ENCODE measurements around the gene OR2AJ1.

Gene OR2AJ1, protein sequence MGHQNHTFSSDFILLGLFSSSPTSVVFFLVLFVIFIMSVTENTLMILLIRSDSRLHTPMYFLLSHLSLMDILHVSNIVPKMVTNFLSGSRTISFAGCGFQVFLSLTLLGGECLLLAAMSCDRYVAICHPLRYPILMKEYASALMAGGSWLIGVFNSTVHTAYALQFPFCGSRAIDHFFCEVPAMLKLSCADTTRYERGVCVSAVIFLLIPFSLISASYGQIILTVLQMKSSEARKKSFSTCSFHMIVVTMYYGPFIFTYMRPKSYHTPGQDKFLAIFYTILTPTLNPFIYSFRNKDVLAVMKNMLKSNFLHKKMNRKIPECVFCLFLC

GRCh38 chr1:247924868-247925267, at the start of gene OR2AJ1:
Gene OR2AJ1 (plus strand): TSS chr1:247924889. CDS start chr1:247933769, 8,880 bp downstream.
- no peak for DNase-seq (ENCODE audit: low read depth in 3 of 3)

GRCh38 chr1:247883346-247883745, 41.3 kb upstream of the OR2AJ1 start:
- DNase-seq (ENCODE audit: low read depth in 3 of 3), result no peak

DNA sequence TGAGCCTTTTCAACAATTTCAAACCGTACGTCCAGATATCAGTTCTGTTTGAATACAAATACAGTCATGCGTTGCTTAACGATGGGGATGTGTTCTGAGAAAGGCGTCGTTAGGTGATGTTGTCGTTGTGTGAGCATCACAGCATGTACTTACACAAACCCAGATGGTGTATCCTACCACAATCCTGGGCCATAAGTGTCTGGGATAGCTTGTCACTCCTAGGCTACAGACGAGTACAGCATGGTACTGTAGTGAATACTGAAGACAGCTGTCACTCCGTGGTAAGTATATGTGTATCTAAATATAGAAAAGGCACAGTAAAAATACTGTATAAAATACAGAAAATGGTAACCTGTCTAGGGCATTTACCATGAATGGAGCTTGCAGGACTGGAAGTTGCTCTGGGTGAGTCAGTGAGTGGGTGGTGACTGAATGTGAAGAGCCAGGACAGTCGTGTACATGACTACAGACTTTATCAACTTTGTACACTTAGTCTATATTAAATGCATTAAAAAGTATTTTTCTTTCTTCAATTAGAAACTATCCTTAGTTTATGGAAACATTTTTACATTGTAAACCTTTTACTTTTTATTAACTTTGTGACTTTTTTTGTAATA, 39.8 kb upstream of the OR2AJ1 start:
- DNase-seq (ENCODE audit: low read depth in 3 of 3), result no peak

GRCh38 chr1:247895163-247895637, 29.5 kb upstream of the OR2AJ1 start, which contains the start of gene OR2W3:
Gene OR2W3 (plus strand): TSS chr1:247895587. CDS start chr1:247895587, 0 bp downstream.
- no peak for DNase-seq (ENCODE audit: low read depth in 3 of 3)

GRCh38 chr1:247895976-247896375, 28.7 kb upstream of the OR2AJ1 start:
- DNase-seq (ENCODE audit: low read depth in 3 of 3), result no peak

- no peak for DNase-seq (ENCODE audit: low read depth in 3 of 3)
These were observed 20.6 kb upstream of the OR2AJ1 start for GRCh38 chr1:247904122-247904521.

- no peak for DNase-seq (ENCODE audit: low read depth in 3 of 3)
These were observed 19.5 kb upstream of the OR2AJ1 start for GRCh38 chr1:247905181-247905580.

DNA sequence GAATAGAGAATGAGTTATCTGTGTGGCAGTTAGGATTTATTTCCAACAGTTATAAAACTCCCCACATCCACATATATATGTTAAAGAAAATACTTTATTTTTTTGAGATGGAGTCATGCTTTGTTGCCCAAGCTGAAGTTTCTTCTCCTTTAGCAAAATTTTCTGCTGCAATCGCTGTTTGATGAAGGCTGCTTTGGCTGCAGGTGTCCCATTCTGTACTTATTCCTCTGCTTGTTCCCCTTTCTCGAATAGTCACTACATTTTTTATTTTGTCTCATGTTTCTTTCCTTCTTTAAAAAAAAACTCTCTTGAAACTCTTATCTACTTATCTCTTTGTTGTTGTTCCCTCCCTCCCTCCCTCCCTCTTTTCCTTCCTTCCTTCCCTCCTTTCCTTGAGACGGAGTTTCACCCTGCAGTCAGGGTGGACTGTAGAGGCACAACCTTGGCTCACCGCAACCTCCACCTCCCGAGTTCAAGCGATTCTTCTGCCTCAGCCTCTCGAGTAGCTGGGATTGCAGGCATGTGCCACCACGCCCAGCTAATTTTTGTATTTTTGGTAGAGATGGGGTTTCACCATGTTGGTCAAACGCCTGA, 18.7 kb upstream of the OR2AJ1 start:
- no peak for DNase-seq (ENCODE audit: low read depth in 3 of 3)

DNA sequence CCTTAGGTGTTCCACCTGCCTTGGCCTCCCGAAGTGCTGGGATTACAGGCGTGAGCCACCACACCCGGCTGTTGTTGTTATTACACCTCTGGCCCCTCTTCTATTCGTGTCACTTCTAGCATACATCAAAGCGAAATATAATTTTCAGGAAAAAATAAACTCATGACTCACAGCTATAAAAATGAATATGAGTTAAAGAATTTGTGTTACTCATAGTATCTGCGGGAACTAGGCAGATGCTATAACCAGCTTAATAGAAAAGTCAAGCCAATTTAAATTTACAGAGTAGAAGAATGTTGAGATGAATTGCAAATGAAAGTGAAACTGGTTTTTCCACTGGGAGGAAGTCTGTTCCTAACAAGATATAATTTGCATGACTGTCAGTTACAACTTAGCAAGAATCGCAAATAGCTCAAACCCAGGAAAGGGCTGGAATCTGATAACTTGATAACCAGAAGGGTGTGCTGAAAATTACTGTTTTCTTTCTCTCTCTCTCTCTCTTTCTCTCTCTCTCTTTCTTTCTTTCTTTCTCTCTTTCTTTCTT, 18.1 kb upstream of the OR2AJ1 start:
- no peak for DNase-seq (ENCODE audit: low read depth in 3 of 3)

DNA sequence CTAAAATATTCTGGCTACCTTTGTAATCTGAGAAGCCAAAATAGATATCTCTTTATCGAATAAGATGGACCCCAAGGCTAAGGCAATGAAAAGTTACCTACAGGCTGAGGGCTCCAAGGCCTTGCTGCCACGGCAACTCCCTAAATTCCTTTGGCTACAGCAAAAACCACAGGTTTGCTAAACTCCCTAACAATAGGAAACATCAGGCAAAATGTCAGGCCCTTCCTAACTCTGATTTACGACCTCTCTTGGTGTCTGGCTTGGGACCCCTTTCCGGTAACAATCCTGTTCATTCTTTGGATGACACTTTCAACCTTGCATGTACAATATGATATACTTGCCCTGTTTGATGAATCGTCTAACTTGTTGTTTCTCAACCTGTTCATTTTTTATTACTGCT, 15.9 kb upstream of the OR2AJ1 start:
- no peak for DNase-seq (ENCODE audit: low read depth in 3 of 3)

DNA sequence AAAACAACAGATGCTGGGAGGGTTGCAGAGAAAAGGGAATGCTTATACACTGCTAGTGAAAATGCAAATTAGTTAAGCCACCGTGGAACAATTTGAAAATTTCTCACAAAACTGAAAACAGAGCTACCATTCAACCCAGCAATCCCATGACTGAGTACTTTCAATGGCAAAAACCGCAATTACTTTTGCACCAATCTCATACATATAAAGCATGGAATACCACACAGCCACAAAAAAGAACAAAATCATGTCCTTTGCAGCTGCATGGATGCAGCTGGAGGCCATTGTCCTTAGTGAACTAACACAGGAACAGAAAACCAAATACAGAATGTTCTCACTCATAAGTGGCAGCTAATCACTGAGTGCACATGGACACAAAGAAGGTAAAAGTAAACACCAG, 10.9 kb upstream of the OR2AJ1 start:
- no peak for DNase-seq (ENCODE audit: low read depth in 3 of 3)

DNA sequence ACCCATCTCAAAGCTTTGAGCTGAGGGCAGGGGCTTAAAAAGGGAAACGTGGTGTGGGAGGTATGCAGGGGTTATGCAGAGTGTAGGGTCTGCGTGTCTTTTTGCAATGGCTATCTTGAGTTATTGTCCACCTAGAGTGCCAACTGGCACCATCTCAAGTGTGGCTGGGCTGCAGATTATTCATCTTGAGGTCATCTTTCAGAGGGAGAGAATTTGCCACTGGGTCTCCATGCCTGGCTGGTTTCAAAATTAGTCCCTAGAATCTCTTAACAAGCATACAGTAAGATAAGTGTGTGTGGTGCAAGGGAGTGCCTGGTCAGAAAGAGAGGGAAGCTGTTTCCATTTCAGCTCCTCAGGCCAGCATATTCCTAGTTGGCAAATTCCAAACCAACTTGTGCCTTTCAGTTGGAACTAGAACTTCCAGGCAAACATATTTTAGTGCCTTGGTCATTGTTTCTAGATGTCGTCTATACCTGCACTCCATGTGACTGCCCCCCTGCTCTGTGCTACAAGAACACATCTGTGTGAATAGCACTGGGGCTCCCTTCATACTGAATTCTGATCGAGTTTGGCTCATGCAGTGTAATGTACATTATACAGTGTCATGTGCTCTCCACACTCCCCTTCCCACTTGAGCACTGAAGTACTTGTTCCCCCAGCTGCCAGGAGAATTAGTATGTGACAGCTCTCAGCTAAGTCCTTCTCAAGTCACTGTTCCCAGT, 9.6 kb upstream of the OR2AJ1 start:
- DNase-seq (ENCODE audit: low read depth in 3 of 3), result no peak

DNA sequence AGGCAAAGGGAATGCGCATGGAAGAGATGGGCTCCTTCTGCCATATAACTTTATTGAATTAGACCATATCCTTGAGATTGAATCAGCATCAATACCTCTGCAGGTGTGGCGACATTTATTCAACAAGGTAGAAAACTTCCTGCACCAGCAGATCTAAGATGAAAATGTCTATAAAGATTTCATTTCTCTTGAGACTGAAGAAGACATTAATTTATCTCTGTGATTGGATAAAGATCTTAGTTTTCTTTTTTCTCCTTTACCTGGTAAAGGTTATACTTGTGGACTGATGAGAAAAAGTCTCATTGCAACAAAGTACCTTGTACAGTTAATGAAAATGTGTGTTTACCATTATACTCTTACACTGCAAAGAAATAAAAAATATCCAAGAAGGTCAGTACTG, 4.7 kb upstream of the OR2AJ1 start, which contains the start of gene OR2T8:
Gene OR2T8, plus strand, starts transcription at position 301 of the 400 bp plus-strand sequence. CDS start 766 bp downstream, outside the sequence.
- DNase-seq (ENCODE audit: low read depth in 3 of 3), result no peak

DNA sequence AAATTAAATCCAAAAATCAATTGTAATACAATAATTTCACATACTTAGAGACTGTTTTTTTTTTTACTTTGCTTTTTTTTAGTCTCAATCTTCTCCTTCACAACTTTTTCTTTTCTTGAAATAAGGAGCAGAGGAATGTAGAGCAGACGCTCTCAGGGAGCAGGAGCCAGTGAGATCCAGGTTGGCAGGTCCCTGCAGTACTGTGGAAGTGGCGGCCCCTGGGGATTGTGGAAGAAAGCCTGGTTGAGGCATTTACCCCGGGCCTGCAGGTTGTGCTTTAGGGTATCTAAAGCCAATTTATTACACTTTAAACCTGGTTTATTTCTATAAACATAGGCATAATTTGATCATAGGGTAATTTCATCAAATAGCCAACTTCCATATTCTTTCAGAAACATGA, 748 bp upstream of the OR2AJ1 start:
- no peak for DNase-seq (ENCODE audit: low read depth in 3 of 3)

DNA sequence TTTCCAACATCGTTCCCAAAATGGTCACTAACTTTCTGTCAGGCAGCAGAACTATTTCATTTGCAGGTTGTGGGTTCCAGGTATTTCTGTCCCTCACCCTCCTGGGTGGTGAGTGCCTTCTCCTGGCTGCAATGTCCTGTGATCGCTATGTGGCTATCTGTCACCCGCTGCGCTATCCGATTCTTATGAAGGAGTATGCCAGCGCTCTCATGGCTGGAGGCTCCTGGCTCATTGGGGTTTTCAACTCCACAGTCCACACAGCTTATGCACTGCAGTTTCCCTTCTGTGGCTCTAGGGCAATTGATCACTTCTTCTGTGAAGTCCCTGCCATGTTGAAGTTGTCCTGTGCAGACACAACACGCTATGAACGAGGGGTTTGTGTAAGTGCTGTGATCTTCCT, 9.3 kb downstream of the OR2AJ1 start:
- DNase-seq (ENCODE audit: low read depth in 3 of 3), result no peak

- DNase-seq (ENCODE audit: low read depth in 3 of 3), result no peak
These were observed 11.1 kb downstream of the OR2AJ1 start for GRCh38 chr1:247935781-247936180.

DNA sequence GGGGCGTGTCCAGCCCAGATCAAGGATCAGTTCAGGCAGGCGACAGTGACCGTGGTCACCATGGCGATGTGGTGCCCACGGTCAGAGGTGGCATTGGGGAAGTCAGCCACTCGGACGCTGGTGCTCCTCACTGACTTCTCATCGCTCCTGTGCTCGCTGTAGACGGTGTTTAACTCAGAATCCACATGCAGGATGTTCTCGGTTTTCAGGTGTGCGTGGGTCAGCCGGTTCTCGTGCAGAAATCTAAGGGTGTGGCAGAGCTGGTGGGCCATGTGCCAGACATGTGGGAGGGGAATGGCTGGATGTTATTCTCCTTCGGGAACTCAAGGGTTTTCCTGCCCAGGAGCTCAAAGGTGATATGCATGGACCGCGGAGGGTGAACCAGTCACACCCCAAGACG, 11.7 kb downstream of the OR2AJ1 start:
- no peak for DNase-seq (ENCODE audit: low read depth in 3 of 3)

DNA sequence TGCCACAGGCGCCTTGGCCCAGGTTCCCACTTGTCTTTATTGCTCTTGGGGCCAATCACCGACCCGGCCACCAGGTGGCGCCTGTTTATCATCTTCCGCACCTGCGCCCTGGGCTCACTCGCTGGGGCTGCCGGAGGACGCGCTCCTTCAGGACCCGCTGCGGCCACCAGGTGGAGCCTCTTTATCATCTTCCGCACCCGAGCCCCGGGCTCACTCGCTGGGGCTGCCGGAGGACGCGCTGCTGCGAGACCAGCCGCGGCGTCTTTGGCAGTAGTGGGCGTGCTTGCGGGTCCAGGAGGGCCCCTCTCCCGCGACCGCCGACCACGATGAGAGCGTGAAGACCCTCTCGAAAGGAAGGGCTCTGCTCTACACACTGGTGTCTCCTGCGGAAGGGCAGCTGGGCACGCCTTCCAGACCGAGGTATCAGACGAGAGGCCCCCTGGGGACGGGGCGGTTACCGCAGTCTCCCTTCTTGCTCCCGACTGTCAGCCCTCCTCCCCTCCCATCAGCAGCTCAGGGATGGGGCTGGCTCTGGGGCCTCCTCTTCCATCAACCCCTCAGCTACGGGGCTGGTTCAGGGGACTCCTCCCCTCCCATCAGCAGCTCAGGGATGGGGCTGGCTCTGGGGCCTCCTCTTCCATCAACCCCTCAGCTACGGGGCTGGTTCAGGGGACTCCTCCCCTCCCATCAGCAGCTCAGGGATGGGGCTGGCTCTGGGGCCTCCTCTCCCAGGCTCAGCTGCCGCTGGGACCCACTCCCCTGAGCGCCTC, 12.5 kb downstream of the OR2AJ1 start:
- peak; percentile 40 to 92 (median 87) for DNase-seq (ENCODE audit: low read depth in 3 of 3)

- no peak for DNase-seq (ENCODE audit: low read depth in 3 of 3)
These were observed 17.9 kb downstream of the OR2AJ1 start for GRCh38 chr1:247942624-247943023.

- no peak for DNase-seq (ENCODE audit: low read depth in 3 of 3)
These were observed 23.9 kb downstream of the OR2AJ1 start, which contains the start of gene OR2L8 for GRCh38 chr1:247948558-247948957. Gene OR2L8 (plus strand): TSS chr1:247948858. CDS start chr1:247948858, 0 bp downstream.

DNA sequence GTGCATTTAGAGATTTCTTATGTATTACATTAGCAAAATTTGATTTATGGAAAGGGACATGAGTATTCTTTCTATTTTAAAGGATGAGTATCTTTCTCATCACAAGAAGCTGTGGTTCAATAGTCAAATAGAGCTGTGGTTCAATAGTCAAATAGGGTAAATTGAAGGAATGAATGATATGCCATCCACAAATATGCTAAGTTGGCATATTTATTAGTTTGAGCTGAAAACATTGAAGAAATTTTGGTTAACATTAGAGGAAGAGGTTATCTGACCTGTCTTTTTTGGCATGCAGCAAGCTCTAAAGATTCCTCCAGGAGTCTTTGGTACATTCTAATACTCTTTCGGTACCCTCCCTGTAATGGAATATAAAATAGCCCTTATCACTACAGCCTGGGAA, 28.7 kb downstream of the OR2AJ1 start:
- no peak for DNase-seq (ENCODE audit: low read depth in 3 of 3)
